ENCODE data around the gene TP53BP1. TPM values are rescaled to one million over a fixed set of nuclear protein-coding genes. Genes with fewer than 3 reads are reported as not detected.

Gene TP53BP1
- total RNA-seq, 2 donors from 2014 or later, result 23.2 to 31.5 TPM

GRCh38 chr15:43376017-43376705, 116.8 kb downstream of the TP53BP1 start:
- no peaks in the 10 kb centered on the region for H3K27me3 ChIP-seq (replicated peaks; ENCODE audit: insufficient read depth)
- TF ChIP-seq CTCF (IDR thresholded peaks at IDR 0.05), result peak; percentile 58
- H3K4me1 ChIP-seq (ENCODE audit: control insufficient read depth in 1 of 2, low read depth in 2 of 2), result peaks cover 6 to 14% of the 10 kb centered on the region in 2 donors
- ATAC-seq (ENCODE audit: insufficient number of reproducible peaks, low FRiP score, low read depth), result no peak
- H3K4me3 ChIP-seq, result no peak overlapping the region
- no peak overlapping the region for H3K27ac ChIP-seq
- no peak for DNase-seq (ENCODE audit: low spot score)
- H3K9me3 ChIP-seq, result no peaks in the 10 kb centered on the region
- H3K36me3 ChIP-seq, result no peaks in the 10 kb centered on the region

- Histone ChIP-seq H3K4me3 (peak within 1 kb of the TSS; percentile 87), H3K4me1 (ENCODE audit: control insufficient read depth in 1 of 2, low read depth in 2 of 2) (peaks cover 14 to 39% of the 10 kb centered on the region in 2 donors), H3K27me3 (replicated peaks; ENCODE audit: insufficient read depth) (no peaks in the 10 kb centered on the region), H3K27ac (peak within 1 kb of the TSS; percentile 16 to 37), H3K36me3 (peaks cover 4% of the 10 kb centered on the region), H3K9me3 (no peaks in the 10 kb centered on the region)
- ATAC-seq (ENCODE audit: insufficient number of reproducible peaks, low FRiP score, low read depth), result peak; percentile 83
- peak; percentile 6 for DNase-seq (ENCODE audit: low spot score)
- no peak for TF ChIP-seq CTCF (IDR thresholded peaks at IDR 0.05)
These were observed 121.7 kb downstream of the TP53BP1 start, which contains the start of the genes TUBGCP4 and ZSCAN29 for GRCh38 chr15:43370975-43371974. Gene TUBGCP4 (plus strand): TSS chr15:43371101. CDS start chr15:43371355, 254 bp downstream. Gene ZSCAN29 (minus strand): TSS chr15:43371043. CDS start chr15:43369913, 1,130 bp downstream.

GRCh38 chr15:43370310-43370974, 122.5 kb downstream of the TP53BP1 start:
- TF ChIP-seq CTCF (IDR thresholded peaks at IDR 0.05), result no peak
- Histone ChIP-seq H3K36me3 (peaks cover 4% of the 10 kb centered on the region), H3K27ac (peak overlapping the region; percentile 16 to 37), H3K9me3 (no peaks in the 10 kb centered on the region), H3K4me3 (peak overlapping the region; percentile 87), H3K4me1 (ENCODE audit: control insufficient read depth in 1 of 2, low read depth in 2 of 2) (peaks cover 14 to 39% of the 10 kb centered on the region in 2 donors), H3K27me3 (replicated peaks; ENCODE audit: insufficient read depth) (no peaks in the 10 kb centered on the region)
- DNase-seq (ENCODE audit: low spot score) (no peak), ATAC-seq (ENCODE audit: insufficient number of reproducible peaks, low FRiP score, low read depth) (peak; percentile 61)

- H3K4me3 ChIP-seq, result no peak overlapping the region
- H3K27me3 ChIP-seq (replicated peaks; ENCODE audit: insufficient read depth), result no peaks in the 10 kb centered on the region
- no peak for TF ChIP-seq CTCF (IDR thresholded peaks at IDR 0.05)
- H3K27ac ChIP-seq, result no peak overlapping the region
- DNase-seq (ENCODE audit: low spot score) (no peak), ATAC-seq (ENCODE audit: insufficient number of reproducible peaks, low FRiP score, low read depth) (no peak)
- no peaks in the 10 kb centered on the region for H3K4me1 ChIP-seq (ENCODE audit: control insufficient read depth in 1 of 2, low read depth in 2 of 2)
- peaks cover 58% of the 10 kb centered on the region for H3K36me3 ChIP-seq
- peaks cover 39% of the 10 kb centered on the region for H3K9me3 ChIP-seq
These were observed 131.5 kb downstream of the TP53BP1 start for GRCh38 chr15:43361313-43361903.

Measured in thoracic aorta (tissue), 2 donors.